Panc1 (cell line): ENCODE data around the gene NTF4.

Experiments used
- CTCF ChIP-seq: fragments of 450-650 bp; IDR thresholded peaks from 2 replicates; pipeline ENCODE4 v1.5.1; 2017; ENCODE audit warnings: mild to moderate bottlenecking
- POLR2AphosphoS5 ChIP-seq: IDR thresholded peaks from 2 replicates; pipeline ENCODE4 v1.6.1; 2012; ENCODE audit warnings: mild to moderate bottlenecking, low read depth, low read length, moderate library complexity
- REST ChIP-seq, 2 experiments: IDR thresholded peaks; 2 replicates each; pipeline ENCODE4 v1.6.1; 2011 to 2012; ENCODE audit warnings: low read depth in 2 of 2, control low read depth in 1 of 2, low read length in 1 of 2, mild to moderate bottlenecking in 1 of 2, moderate library complexity in 1 of 2; ENCODE audit not compliant: insufficient read depth in 1 of 2
- SIN3A ChIP-seq: IDR thresholded peaks from 2 replicates; pipeline ENCODE4 v1.6.1; 2012; ENCODE audit warnings: low read depth, mild to moderate bottlenecking, low read length, moderate library complexity, borderline replicate concordance; ENCODE audit not compliant: insufficient read depth
- TCF7L2 ChIP-seq: IDR thresholded peaks from 2 replicates; pipeline ENCODE4 v1.6.1; 2011; ENCODE audit warnings: mild to moderate bottlenecking, low read depth, low read length, inconsistent platforms

GRCh38 chr19:49014123-49014869 is 50.3 kb downstream of the NTF4 start:
- TF ChIP-seq REST (IDR thresholded peaks at IDR 0.05; ENCODE audit: insufficient read depth in 1 of 2, low read depth in 2 of 2, low read length in 1 of 2), result no peak
- no peak for TF ChIP-seq CTCF
- TF ChIP-seq POLR2AphosphoS5, result no peak
- TF ChIP-seq SIN3A, result no peak
- no peak for TF ChIP-seq TCF7L2
